Body of pancreas (tissue), 4 donors: ENCODE measurements around the gene SUGCT. TPM values are rescaled to one million over a fixed set of nuclear protein-coding genes. Genes with fewer than 3 reads are reported as not detected.
"Not testable (repeated sequence)": the region's sequence is repeated elsewhere in the genome, so short reads cannot be mapped to it uniquely, and the experiment has no call there.

Experiments used
- ATAC-seq: fragments of 150-250 bp; one replicate; pipeline ENCODE4 v1.9.1; 2016
- DNase-seq, 4 donors: peaks; one replicate each; pipeline ENCODE4 v3.0.0-alpha.2; 2019
- H3K27ac ChIP-seq, 4 donors: fragments of 200-600 bp; sonication (generic); 1 replicate in 3 of 4; 2 replicates in 1 of 4; pipeline versions ENCODE4 v1.5.1 to v1.6.1; 2016 to 2019; ENCODE audit warnings: mild to moderate bottlenecking in 1 of 4, mixed read lengths in 1 of 4, moderate library complexity in 1 of 4
- H3K27me3 ChIP-seq, 2 donors: fragments of 200-600 bp; sonication (generic); one replicate each; pipeline ENCODE4 v1.6.0; 2016; ENCODE audit warnings: mild to moderate bottlenecking in 1 of 2
- H3K36me3 ChIP-seq, 2 donors: fragments of 200-600 bp; sonication (generic); replicated peaks in 1 of 2; 2 replicates each; pipeline ENCODE4 v1.5.1; 2016; ENCODE audit warnings: low read depth in 2 of 2; ENCODE audit not compliant: insufficient read depth in 1 of 2
- H3K4me1 ChIP-seq: fragments of 200-600 bp; sonication (generic); one replicate; pipeline ENCODE4 v1.6.0; 2016
- H3K4me3 ChIP-seq, 2 donors: fragments of 200-600 bp; sonication (generic); 1 replicate in 1 of 2; 2 replicates in 1 of 2; pipeline ENCODE4 v1.5.1; 2016 to 2019
- H3K9me3 ChIP-seq, 3 donors: fragments of 200-600 bp; sonication (generic); 1 replicate in 2 of 3; 2 replicates in 1 of 3; pipeline ENCODE4 v1.5.1; 2016
- CTCF ChIP-seq, 7 experiments: fragments of 450-650 bp in 4 of 7; fragments of 200-600 bp in 3 of 7; sonication (generic) in 3 of 7; IDR thresholded peaks; one replicate each; pipeline ENCODE4 v1.5.1; 2016 to 2019; ENCODE audit warnings: antibody characterized with exemption in 7 of 7
- POLR2A ChIP-seq, 3 donors: fragments of 450-650 bp; IDR thresholded peaks; one replicate each; pipeline ENCODE4 v1.6.1; 2016; ENCODE audit warnings: antibody characterized with exemption in 3 of 3, mild to moderate bottlenecking in 2 of 3
- WGBS, 2 donors: methylation state at CpG; one replicate each; pipeline ENCODE4 v1.1.5; 2017; 5-methylcytosine and 5-hydroxymethylcytosine counted together
- intact Hi-C: fragments of 100-400 bp; cut with DNase I; formaldehyde crosslinking; loops from one replicate; pipeline ENCODE4 v1.15.1; 2023
- total RNA-seq, 2 donors: library from RNA; depleted of rRNA; stranded (reverse); fragments of >200 nt; gene quantifications; one replicate each; pipeline ENCODE4 v1.1.0, GENCODE V29; 2016

Gene SUGCT
- total RNA-seq, 2 donors from 2014 or later = 0.78 to 1.3 TPM

DNA sequence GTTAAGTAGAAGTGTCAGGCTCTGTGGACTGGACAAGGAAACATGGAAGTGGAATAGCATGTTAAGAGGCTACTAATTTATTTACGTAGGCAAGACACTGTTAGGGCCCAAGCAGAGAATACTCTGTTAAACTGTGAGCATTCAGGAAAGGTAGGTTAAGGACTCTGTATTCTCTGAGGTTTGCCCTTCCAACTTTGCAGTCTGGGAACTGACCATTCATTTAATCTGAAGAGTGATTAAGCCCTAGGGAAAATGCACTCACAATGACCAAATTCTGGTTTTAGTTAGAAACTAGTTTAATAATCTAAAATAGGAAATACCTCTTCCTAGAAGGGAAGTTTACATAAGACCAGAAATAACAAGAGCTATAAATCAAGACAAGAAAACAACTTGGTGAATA is 266.6 kb downstream of the SUGCT start:
- Histone ChIP-seq H3K36me3 (no peaks in the 10 kb centered on the region), H3K27ac (no peak overlapping the region), H3K27me3 (no peaks in the 10 kb centered on the region), H3K4me3 (no peak overlapping the region), H3K4me1 (no peaks in the 10 kb centered on the region), H3K9me3 (no peaks in the 10 kb centered on the region)
- WGBS, 2 donors = 83% methylated on average over 1 of the region's 1 CpG
- DNase-seq (no peak), ATAC-seq (no peak)
- intact Hi-C loops = no loop called here
- TF ChIP-seq POLR2A (IDR thresholded peaks at IDR 0.05) (no peak), CTCF (IDR thresholded peaks at IDR 0.05) (no peak)

GRCh38 chr7:40402661-40403060 is 267.9 kb downstream of the SUGCT start:
- H3K27me3 ChIP-seq = no peaks in the 10 kb centered on the region
- WGBS, 2 donors = 63 to 70% methylated on average over 5 of the region's 5 CpGs
- no peaks in the 10 kb centered on the region for H3K9me3 ChIP-seq
- TF ChIP-seq CTCF (IDR thresholded peaks at IDR 0.05) (no peak), POLR2A (IDR thresholded peaks at IDR 0.05) (no peak)
- no peak for DNase-seq
- H3K4me1 ChIP-seq = no peaks in the 10 kb centered on the region
- no peak for ATAC-seq
- H3K36me3 ChIP-seq = no peaks in the 10 kb centered on the region
- H3K4me3 ChIP-seq = no peak overlapping the region
- H3K27ac ChIP-seq = no peak overlapping the region
- intact Hi-C loops = no loop called here

DNA sequence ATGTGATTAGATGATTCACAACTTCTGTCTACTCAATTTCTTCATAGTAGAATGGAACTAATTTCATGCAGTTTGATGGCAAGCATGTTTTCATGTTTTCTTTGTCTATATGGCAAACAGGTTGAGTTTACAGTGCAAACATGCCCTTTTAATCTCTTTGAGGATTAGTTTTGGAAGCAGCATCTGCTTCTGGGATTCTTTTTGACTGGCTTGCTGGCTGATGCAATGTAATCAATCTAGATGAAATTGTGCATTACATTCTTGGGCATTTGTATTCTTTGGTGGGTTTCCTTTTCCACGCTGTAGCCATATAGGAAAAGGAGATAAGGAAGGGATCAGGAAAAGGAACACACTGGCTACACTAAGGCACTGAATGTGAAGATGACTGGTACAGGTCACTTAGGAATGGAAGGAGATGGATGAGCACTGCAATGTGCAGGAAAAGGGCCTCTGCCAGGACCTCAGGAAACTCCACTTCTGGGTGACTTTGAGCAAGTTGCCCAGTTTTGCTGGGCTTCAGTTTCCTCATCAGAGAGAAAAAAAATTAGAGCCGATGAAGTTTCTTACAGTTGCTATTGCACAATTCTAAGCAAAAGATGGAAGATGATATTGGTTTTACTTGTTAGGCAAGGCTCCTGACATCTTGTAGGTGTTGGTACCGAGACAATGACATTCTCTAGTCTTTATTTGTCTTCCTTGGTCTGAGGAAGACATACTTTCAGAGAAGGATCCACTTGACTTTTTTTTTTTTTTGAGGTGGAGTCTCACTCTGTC is 269.1 kb downstream of the SUGCT start:
- Histone ChIP-seq H3K4me1 (no peaks in the 10 kb centered on the region), H3K9me3 (no peaks in the 10 kb centered on the region), H3K27me3 (no peaks in the 10 kb centered on the region), H3K27ac (no peak overlapping the region), H3K36me3 (no peaks in the 10 kb centered on the region), H3K4me3 (no peak overlapping the region)
- DNase-seq (no peak), ATAC-seq (no peak)
- 80 to 93% methylated on average over 3 of the region's 3 CpGs for WGBS, 2 donors
- intact Hi-C loops = no loop called here
- TF ChIP-seq CTCF (IDR thresholded peaks at IDR 0.05) (no peak), POLR2A (IDR thresholded peaks at IDR 0.05) (no peak)

- H3K36me3 ChIP-seq = no peaks in the 10 kb centered on the region
- DNase-seq = no peak
- no peaks in the 10 kb centered on the region for H3K4me1 ChIP-seq
- WGBS, 2 donors = 80 to 83% methylated on average over 2 of the region's 2 CpGs
- H3K27ac ChIP-seq = no peak overlapping the region
- no peak overlapping the region for H3K4me3 ChIP-seq
- intact Hi-C loops = no loop called here
- no peaks in the 10 kb centered on the region for H3K9me3 ChIP-seq
- TF ChIP-seq CTCF (IDR thresholded peaks at IDR 0.05) (no peak), POLR2A (IDR thresholded peaks at IDR 0.05) (no peak)
- H3K27me3 ChIP-seq = no peaks in the 10 kb centered on the region
- no peak for ATAC-seq
Measured at GRCh38 chr7:40405991-40406390, 271.2 kb downstream of the SUGCT start.

GRCh38 chr7:40412323-40412722 is 277.5 kb downstream of the SUGCT start:
- no peaks in the 10 kb centered on the region for H3K9me3 ChIP-seq
- DNase-seq (no peak), ATAC-seq (no peak)
- no peak overlapping the region for H3K27ac ChIP-seq
- H3K27me3 ChIP-seq = no peaks in the 10 kb centered on the region
- TF ChIP-seq POLR2A (IDR thresholded peaks at IDR 0.05) = no peak
- no peak for TF ChIP-seq CTCF (IDR thresholded peaks at IDR 0.05)
- no peaks in the 10 kb centered on the region for H3K36me3 ChIP-seq
- WGBS, 2 donors = 77 to 83% methylated on average over 2 of the region's 2 CpGs
- H3K4me3 ChIP-seq = no peak overlapping the region
- intact Hi-C loops = no loop called here
- no peaks in the 10 kb centered on the region for H3K4me1 ChIP-seq

GRCh38 chr7:40414704-40415103 is 279.9 kb downstream of the SUGCT start:
- H3K4me3 ChIP-seq, DNase-seq, H3K27me3 ChIP-seq, H3K27ac ChIP-seq, H3K36me3 ChIP-seq, H3K4me1 ChIP-seq, ATAC-seq, H3K9me3 ChIP-seq, intact Hi-C loops: not testable (repeated sequence)
- WGBS, 2 donors = 88 to 91% methylated on average over 9 of the region's 9 CpGs
